Astrocyte of the spinal cord (primary cell): ENCODE data around the gene KPNA6.

Experiments
- DNase-seq: peaks from one replicate; pipeline ENCODE4 v3.0.0; 2011; ENCODE audit warnings: low read depth, low spot score
- H3K4me3 ChIP-seq: 2 replicates; pipeline ENCODE4 v1.5.1; 2011; ENCODE audit warnings: low read depth, mild to moderate bottlenecking, low read length, moderate library complexity
- in situ Hi-C: cut with HindIII; loops from 2 replicates; pipeline ENCODE4 v1.10.0; 2017; ENCODE audit warnings: low sequenced_read_pairs
- TF ChIP-seq, protein P1 (sequence below): IDR thresholded peaks from 2 replicates; pipeline ENCODE4 v1.5.1; 2012; ENCODE audit warnings: low read depth, mild to moderate bottlenecking, low read length, inconsistent platforms

KPNA6 gene

DNA sequence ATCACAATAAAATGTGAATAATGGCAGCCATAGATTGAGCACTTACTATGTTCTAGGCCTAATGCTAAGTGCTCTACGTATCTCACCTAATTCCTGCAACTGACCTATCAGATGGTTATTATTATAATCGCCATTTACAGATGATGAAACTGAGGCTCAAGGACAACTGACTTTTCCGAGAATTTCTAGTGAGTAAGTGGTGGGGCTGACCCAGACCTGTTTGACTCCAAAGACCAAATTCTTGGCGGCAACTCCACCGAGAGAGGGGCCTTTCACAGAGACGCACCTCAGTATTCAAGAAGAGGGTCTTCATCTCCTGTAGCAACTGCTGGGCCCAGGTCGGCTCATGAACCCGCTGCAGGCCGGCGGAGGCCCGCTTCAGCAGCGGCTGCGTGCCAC is 113.7 kb downstream of the KPNA6 start:
- DNase-seq = no peak
- TF ChIP-seq, protein P1, sequence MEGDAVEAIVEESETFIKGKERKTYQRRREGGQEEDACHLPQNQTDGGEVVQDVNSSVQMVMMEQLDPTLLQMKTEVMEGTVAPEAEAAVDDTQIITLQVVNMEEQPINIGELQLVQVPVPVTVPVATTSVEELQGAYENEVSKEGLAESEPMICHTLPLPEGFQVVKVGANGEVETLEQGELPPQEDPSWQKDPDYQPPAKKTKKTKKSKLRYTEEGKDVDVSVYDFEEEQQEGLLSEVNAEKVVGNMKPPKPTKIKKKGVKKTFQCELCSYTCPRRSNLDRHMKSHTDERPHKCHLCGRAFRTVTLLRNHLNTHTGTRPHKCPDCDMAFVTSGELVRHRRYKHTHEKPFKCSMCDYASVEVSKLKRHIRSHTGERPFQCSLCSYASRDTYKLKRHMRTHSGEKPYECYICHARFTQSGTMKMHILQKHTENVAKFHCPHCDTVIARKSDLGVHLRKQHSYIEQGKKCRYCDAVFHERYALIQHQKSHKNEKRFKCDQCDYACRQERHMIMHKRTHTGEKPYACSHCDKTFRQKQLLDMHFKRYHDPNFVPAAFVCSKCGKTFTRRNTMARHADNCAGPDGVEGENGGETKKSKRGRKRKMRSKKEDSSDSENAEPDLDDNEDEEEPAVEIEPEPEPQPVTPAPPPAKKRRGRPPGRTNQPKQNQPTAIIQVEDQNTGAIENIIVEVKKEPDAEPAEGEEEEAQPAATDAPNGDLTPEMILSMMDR = no peak
- in situ Hi-C loops = no loop called here
- H3K4me3 ChIP-seq = peak overlapping the region; percentile 97

DNA sequence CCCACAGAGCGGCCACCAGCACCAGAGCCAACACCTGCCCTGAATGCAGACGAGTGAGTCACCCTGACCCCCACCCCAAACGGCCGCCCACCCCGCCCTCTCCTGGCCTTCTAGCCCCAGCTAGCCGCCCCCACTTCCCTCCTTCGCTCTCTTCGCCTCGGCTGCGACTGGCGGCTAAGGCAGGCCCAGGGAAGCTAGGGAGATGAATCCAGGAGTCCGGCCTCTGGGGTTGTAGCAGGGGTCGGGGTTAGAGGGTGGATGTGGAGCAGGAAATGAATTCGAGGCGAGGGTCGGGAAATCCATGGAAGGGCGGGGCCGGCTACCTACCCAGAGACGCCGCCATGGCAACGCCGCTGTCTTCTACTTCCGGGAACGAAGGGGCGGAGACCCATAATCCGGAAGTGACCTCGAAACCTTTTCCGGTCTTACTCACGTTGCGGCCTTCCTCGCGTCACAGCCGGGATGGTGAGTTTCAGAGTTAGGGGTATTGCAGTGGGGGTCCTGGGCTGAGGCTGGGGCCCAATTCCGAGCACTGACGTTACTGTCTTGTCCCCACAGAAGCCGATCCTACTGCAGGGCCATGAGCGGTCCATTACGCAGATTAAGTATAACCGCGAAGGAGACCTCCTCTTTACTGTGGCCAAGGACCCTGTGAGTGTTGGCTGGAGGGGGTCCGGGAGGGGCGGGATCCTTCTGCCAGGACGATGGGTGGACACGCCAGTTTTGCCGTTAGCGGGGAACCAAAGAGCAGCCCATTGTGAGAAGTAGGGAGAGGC is 114.3 kb downstream of the KPNA6 start, which contains the start of the genes EIF3I and TMEM234:
EIF3I (plus strand) TSS at position 428 of the 776 bp plus-strand sequence; CDS start at position 463, 35 bp downstream.
TMEM234 (minus strand) TSS at position 374 of the 776 bp plus-strand sequence; CDS start at position 343, 31 bp downstream.
- in situ Hi-C loops = no loop called here
- DNase-seq = peak; percentile 91
- peak within 1 kb of the TSS; percentile 97 for H3K4me3 ChIP-seq
- TF ChIP-seq, protein P1 = no peak

DNA sequence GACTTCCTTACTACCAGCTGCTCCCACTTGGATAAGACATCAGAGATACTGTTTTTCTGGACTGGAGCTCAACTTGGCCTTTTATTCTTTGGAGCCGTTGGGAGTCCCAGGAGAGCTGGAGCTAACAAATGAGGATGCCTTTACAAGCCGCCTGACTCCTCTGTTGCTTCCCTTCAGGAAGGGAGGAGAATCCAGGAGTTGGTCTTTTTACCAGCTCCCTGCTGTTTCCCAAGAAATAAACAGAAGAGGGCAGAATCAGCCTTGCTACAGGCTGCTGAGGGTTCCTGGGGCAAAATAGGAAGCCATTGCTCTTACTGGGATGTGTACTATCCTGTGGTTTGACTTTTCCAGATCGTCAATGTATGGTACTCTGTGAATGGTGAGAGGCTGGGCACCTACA is 115.8 kb downstream of the KPNA6 start:
- in situ Hi-C loops = no loop called here
- DNase-seq = no peak
- TF ChIP-seq, protein P1 = peak; percentile 23
- H3K4me3 ChIP-seq = no peak overlapping the region

DNA sequence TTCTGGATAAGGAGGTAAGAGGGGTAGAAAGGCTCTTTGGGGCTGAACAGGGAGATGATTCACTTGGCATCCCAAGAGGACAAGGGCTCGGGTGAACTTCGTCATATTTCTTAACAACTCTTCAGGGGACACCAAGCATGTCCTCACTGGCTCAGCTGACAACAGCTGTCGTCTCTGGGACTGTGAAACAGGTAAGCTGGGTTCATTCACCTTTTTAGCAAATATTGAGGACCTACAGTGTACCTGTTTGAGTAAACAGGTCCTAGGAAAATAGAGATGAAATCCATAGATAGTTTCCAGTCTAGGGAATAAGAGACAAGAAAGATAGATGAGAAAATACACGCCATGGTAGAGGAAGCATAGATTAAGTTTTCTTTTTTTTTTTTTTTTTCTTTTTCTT is 116.4 kb downstream of the KPNA6 start:
- in situ Hi-C loops = no loop called here
- TF ChIP-seq, protein P1 = no peak

More for the DNA sequence above, 116.4 kb downstream of the KPNA6 start:
- DNase-seq = no peak
- no peak overlapping the region for H3K4me3 ChIP-seq
